HepG2 (cell line): ENCODE results near the gene PCSK5. TPM values are rescaled to one million over a fixed set of nuclear protein-coding genes. Genes with fewer than 3 reads are reported as not detected.
A peak's percentile ranks its signal among the peaks of the same experiment; 100 is the strongest.

ENCODE experiments used
- CBFB ChIP-seq: sonication (generic); formaldehyde crosslinking; IDR thresholded peaks from 2 replicates; pipeline ENCODE4 v1.4.0; 2020; ENCODE audit warnings: missing genetic modification reagents
- HMG20A ChIP-seq: IDR thresholded peaks from 2 replicates; pipeline ENCODE4 v1.6.1; 2016; ENCODE audit warnings: borderline replicate concordance
- HOXA3 ChIP-seq: sonication (generic); formaldehyde crosslinking; IDR thresholded peaks from 2 replicates; pipeline ENCODE4 v1.5.0; 2020; ENCODE audit warnings: missing genetic modification reagents
- HOXA9 ChIP-seq: sonication (generic); formaldehyde crosslinking; IDR thresholded peaks from 2 replicates; pipeline ENCODE4 v1.8.1; 2022; ENCODE audit warnings: missing genetic modification reagents, mild to moderate bottlenecking, moderate library complexity, borderline replicate concordance
- MXI1 ChIP-seq: IDR thresholded peaks from 3 replicates; pipeline ENCODE4 v1.6.1; 2012; ENCODE audit warnings: low read depth, low read length, inconsistent platforms, borderline replicate concordance
- NFKBIZ ChIP-seq: IDR thresholded peaks from 2 replicates; pipeline ENCODE4 v1.6.1; 2018; ENCODE audit warnings: missing genetic modification reagents, missing compliant biosample characterization
- NFYB ChIP-seq: sonication (generic); formaldehyde crosslinking; IDR thresholded peaks from 2 replicates; pipeline ENCODE4 v1.4.0; 2020; ENCODE audit warnings: missing genetic modification reagents
- PTBP1 ChIP-seq: fragments of 200-400 bp; formaldehyde crosslinking; IDR thresholded peaks from 2 replicates; pipeline ENCODE4 v1.6.1; 2018; ENCODE audit warnings: low read length, low read depth; ENCODE audit not compliant: poor library complexity, severe bottlenecking
- SOX5 ChIP-seq: IDR thresholded peaks from 2 replicates; pipeline ENCODE4 v1.6.1; 2016; ENCODE audit warnings: borderline replicate concordance
- TCF7L2 ChIP-seq: IDR thresholded peaks from 2 replicates; pipeline ENCODE4 v1.6.1; 2011; ENCODE audit warnings: mild to moderate bottlenecking, low read depth, low read length, moderate library complexity
- ZBTB7B ChIP-seq: sonication (generic); formaldehyde crosslinking; IDR thresholded peaks from 2 replicates; pipeline ENCODE4 v1.4.0; 2020; ENCODE audit warnings: missing genetic modification reagents
- ZNF251 ChIP-seq: sonication (generic); formaldehyde crosslinking; IDR thresholded peaks from 2 replicates; pipeline ENCODE4 v1.9.0; 2021; ENCODE audit warnings: mild to moderate bottlenecking, missing genetic modification reagents
- ZNF589 ChIP-seq: sonication (generic); formaldehyde crosslinking; conservative IDR thresholded peaks from 2 replicates; pipeline ENCODE4 v1.8.0; 2022; ENCODE audit warnings: mild to moderate bottlenecking, moderate library complexity, missing genetic modification reagents
- ZNF687 ChIP-seq: sonication (generic); formaldehyde crosslinking; IDR thresholded peaks from 2 replicates; pipeline ENCODE4 v1.5.1; 2020; ENCODE audit warnings: mild to moderate bottlenecking, missing genetic modification reagents, moderate library complexity
- ZNF790 ChIP-seq: sonication (generic); formaldehyde crosslinking; IDR thresholded peaks from 2 replicates; pipeline ENCODE4 v1.8.0; 2022; ENCODE audit warnings: missing genetic modification reagents, mild to moderate bottlenecking, borderline replicate concordance
- ZSCAN30 ChIP-seq: sonication (generic); formaldehyde crosslinking; IDR thresholded peaks from 2 replicates; pipeline ENCODE4 v1.5.0; 2020; ENCODE audit warnings: mild to moderate bottlenecking, missing genetic modification reagents
- ZSCAN9 ChIP-seq: IDR thresholded peaks from 2 replicates; pipeline ENCODE4 v1.6.1; 2016; ENCODE audit warnings: borderline replicate concordance
- polyA plus RNA-seq, 8 experiments: library from polyadenylated mRNA; depleted of rRNA in 3 of 8; stranded (reverse) in 7 of 8; unstranded in 1 of 8; fragments of >200 nt; fragmentation: Illumina TruSeq in 4 of 8; extraction: Trizol in 4 of 8; gene quantifications; 2 replicates each; pipeline versions ENCODE4 v1.2.1 to v1.2.3, GENCODE V29; 2011 to 2016; ENCODE audit warnings: low read depth in 4 of 8, missing spikeins in 1 of 8, mixed read lengths in 1 of 8; ENCODE audit not compliant: insufficient read depth in 1 of 8
- total RNA-seq, 5 experiments: library from RNA; depleted of rRNA; stranded (reverse); fragments of >200 nt; fragmentation: Illumina TruSeq; extraction: Trizol; gene quantifications; 2 replicates each; pipeline ENCODE4 v1.2.3, GENCODE V29; 2016; ENCODE audit warnings: low read depth in 1 of 5
- TF ChIP-seq, protein P1 (sequence below): sonication (generic); formaldehyde crosslinking; conservative IDR thresholded peaks from 2 replicates; pipeline ENCODE4 v1.4.0; 2020; ENCODE audit warnings: missing genetic modification reagents
- TF ChIP-seq, protein P2 (sequence below): sonication (generic); formaldehyde crosslinking; IDR thresholded peaks from 2 replicates; pipeline ENCODE4 v1.4.0; 2020; ENCODE audit warnings: mild to moderate bottlenecking, low read depth, missing genetic modification reagents

PCSK5 gene
- total and polyA plus RNA-seq, 2 of the 13 experiments (the other 11 are each of a cell fraction or from before 2014, with no cell fraction given) = 0.55 to 0.66 TPM

- TF ChIP-seq MXI1 (peak; percentile 36; the same call in 1 of the 3 replicates), ZNF251 (no peak), HOXA3 (CRISPR knock-in tag) (0 out of 2 replicates have a peak, but pooled peaks have one; percentile 8), HMG20A (CRISPR knock-in tag) (no peak; the same call in 1 of the 2 replicates), ZSCAN9 (CRISPR knock-in tag) (no peak), CBFB (CRISPR knock-in tag) (no peak), ZSCAN30 (CRISPR knock-in tag) (no peak), PTBP1 (no peak), HOXA9 (CRISPR knock-in tag) (no peak), ZNF687 (CRISPR knock-in tag) (no peak), TCF7L2 (no peak), ZNF589 (no peak), ZNF790 (CRISPR knock-in tag) (no peak), SOX5 (peak; percentile 19; the same call in 1 of the 2 replicates), NFYB (CRISPR knock-in tag) (no peak), NFKBIZ (CRISPR knock-in tag) (0 out of 2 replicates have a peak, but pooled peaks have one; percentile 23), ZBTB7B (CRISPR knock-in tag) (no peak)
- TF ChIP-seq, protein P1, sequence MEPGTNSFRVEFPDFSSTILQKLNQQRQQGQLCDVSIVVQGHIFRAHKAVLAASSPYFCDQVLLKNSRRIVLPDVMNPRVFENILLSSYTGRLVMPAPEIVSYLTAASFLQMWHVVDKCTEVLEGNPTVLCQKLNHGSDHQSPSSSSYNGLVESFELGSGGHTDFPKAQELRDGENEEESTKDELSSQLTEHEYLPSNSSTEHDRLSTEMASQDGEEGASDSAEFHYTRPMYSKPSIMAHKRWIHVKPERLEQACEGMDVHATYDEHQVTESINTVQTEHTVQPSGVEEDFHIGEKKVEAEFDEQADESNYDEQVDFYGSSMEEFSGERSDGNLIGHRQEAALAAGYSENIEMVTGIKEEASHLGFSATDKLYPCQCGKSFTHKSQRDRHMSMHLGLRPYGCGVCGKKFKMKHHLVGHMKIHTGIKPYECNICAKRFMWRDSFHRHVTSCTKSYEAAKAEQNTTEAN (CRISPR knock-in tag) = no peak
- TF ChIP-seq, protein P2, sequence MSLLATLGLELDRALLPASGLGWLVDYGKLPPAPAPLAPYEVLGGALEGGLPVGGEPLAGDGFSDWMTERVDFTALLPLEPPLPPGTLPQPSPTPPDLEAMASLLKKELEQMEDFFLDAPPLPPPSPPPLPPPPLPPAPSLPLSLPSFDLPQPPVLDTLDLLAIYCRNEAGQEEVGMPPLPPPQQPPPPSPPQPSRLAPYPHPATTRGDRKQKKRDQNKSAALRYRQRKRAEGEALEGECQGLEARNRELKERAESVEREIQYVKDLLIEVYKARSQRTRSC (CRISPR knock-in tag) = no peak
These were observed 504.4 kb downstream of the PCSK5 start (continued) for GRCh38 chr9:76394960-76395252.
